Measurements from ENCODE around the gene GPR27. TPM values are rescaled to one million over a fixed set of nuclear protein-coding genes. Genes with fewer than 3 reads are reported as not detected.
A peak's percentile ranks its signal among the peaks of the same experiment; 100 is the strongest.

GPR27 gene
- total and polyA plus RNA-seq, 5 donors from 2014 or later = 0.30 to 1.4 (median 0.92) TPM; not detected in 1

DNA sequence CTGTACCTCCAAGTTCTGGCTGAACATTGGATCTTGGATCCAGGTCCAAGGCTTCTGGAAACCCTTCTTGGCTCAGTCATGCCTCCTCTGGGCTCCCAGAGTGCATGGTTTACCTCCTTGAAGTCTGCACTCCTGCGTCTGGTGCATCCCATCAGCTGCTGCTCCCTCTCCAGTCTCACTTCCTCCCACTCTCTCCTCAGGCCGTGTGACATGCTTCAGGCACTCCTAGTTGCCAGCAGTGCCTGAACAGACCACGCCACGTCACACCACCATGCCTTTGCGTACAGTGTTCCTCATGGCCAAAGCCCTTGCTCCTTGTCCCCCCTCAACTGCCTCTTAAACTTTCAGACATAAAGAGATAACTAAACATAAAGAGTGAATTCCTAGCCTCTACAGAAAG, 5.7 kb downstream of the GPR27 start:
- ATAC-seq (ENCODE audit: low read depth in 2 of 2) (no peak), DNase-seq (no peak)
- H3K4me1 Mint-ChIP-seq = peaks cover 0 to 8% (median 2%) of the 10 kb centered on the region in 4 donors
- Histone ChIP-seq H3K27ac (ENCODE audit: insufficient read depth, low read length, poor library complexity, severe bottlenecking) (no peak overlapping the region), H3K9me3 (ENCODE audit: control insufficient read depth in 2 of 2, low read length in 2 of 2) (no peaks in the 10 kb centered on the region), H3K36me3 (ENCODE audit: control insufficient read depth, insufficient read depth, low read length) (no peaks in the 10 kb centered on the region), H3K4me1 (ENCODE audit: control insufficient read depth, insufficient read depth, low read length, poor library complexity, severe bottlenecking) (no peaks in the 10 kb centered on the region), H3K27me3 (ENCODE audit: control insufficient read depth, insufficient read depth, low read length) (peaks cover 18% of the 10 kb centered on the region), H3K4me3 (ENCODE audit: low read depth, low read length) (no peak overlapping the region)
- no peaks in the 10 kb centered on the region for H3K36me3 Mint-ChIP-seq
- H3K4me3 Mint-ChIP-seq = no peak overlapping the region
- peaks cover 46% of the 10 kb centered on the region for H3K27me3 Mint-ChIP-seq
- no peak overlapping the region for H3K27ac Mint-ChIP-seq
- peaks cover 0 to 2% (median 0%) of the 10 kb centered on the region in 7 donors for H3K9me3 Mint-ChIP-seq

DNA sequence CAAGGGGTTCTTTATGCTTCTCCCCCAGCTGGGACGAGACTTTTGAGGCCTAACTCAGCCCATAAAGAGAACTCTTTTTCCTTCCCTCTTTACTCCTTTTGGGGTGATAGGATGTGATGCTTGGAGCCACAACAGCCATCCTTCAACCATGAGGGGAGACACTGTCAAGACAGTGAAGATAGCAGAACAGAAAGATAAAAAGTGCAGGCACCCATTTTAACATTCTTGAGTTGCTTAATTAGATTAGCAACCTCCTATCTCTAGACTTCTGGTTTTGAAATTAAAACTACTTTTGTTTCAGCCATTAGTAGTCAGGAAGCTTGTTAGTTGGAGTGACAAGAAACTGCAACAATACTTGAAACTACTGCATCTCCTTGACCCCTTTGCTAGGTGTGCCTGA, 6.5 kb downstream of the GPR27 start:
- Histone ChIP-seq H3K27me3 (ENCODE audit: control insufficient read depth, insufficient read depth, low read length) (peaks cover 17% of the 10 kb centered on the region), H3K27ac (ENCODE audit: insufficient read depth, low read length, poor library complexity, severe bottlenecking) (no peak overlapping the region), H3K9me3 (ENCODE audit: control insufficient read depth in 2 of 2, low read length in 2 of 2) (no peaks in the 10 kb centered on the region), H3K4me3 (ENCODE audit: low read depth, low read length) (no peak overlapping the region), H3K36me3 (ENCODE audit: control insufficient read depth, insufficient read depth, low read length) (no peaks in the 10 kb centered on the region), H3K4me1 (ENCODE audit: control insufficient read depth, insufficient read depth, low read length, poor library complexity, severe bottlenecking) (no peaks in the 10 kb centered on the region)
- Mint-ChIP-seq H3K36me3 (no peaks in the 10 kb centered on the region), H3K9me3 (peaks cover 0 to 2% (median 0%) of the 10 kb centered on the region in 7 donors), H3K27me3 (peaks cover 45% of the 10 kb centered on the region), H3K4me1 (peaks cover 0 to 5% (median 1%) of the 10 kb centered on the region in 4 donors), H3K4me3 (no peak overlapping the region), H3K27ac (no peak overlapping the region)
- ATAC-seq (ENCODE audit: low read depth in 2 of 2) (no peak), DNase-seq (no peak)

DNA sequence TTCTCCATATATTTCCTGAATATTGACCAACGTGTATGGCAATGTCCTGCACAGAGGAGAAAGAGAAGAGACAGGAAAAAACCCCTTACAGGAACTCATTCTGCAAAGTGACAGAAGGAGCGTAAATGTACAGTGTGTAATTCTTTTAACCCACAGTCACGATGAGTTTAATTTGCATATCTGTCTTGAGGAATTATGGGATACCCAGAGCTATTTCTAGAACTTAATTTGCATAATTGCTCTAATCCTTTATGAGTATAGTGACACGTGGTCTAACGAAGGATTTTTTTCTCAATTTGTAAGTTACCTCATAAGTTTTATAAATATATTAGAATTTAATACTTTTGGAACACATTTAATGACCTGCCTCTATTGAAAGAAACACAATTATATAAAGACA, 9.8 kb downstream of the GPR27 start:
- H3K27me3 ChIP-seq (ENCODE audit: control insufficient read depth, insufficient read depth, low read length) = peaks cover 8% of the 10 kb centered on the region

DNA sequence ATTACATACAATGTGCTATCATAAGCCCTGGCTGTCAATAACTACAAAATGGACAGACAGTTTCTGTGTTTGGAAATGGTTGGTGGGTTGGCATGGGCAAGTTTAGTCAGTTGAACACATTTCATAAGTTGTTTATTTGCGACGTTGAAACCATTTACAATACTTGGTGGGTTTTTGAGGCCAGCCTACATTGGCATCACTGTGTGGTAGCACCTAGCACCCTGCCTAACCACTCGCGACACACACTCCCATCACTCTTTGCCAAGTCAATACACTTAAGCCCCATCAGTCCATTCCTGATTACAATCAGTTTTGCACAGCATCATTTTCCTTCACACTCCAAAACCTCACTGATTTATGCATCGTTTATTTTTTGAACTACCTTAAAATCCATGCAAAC, 17.5 kb downstream of the GPR27 start:
- Mint-ChIP-seq H3K9me3 (no peaks in the 10 kb centered on the region), H3K27ac (no peak overlapping the region), H3K27me3 (peaks cover 18% of the 10 kb centered on the region), H3K36me3 (no peaks in the 10 kb centered on the region), H3K4me1 (peaks cover 0 to 4% (median 0%) of the 10 kb centered on the region in 4 donors), H3K4me3 (no peak overlapping the region)
- H3K4me3 ChIP-seq (ENCODE audit: low read depth, low read length) = no peak overlapping the region
- no peaks in the 10 kb centered on the region for H3K9me3 ChIP-seq (ENCODE audit: control insufficient read depth in 2 of 2, low read length in 2 of 2)
- DNase-seq = no peak
- no peaks in the 10 kb centered on the region for H3K27me3 ChIP-seq (ENCODE audit: control insufficient read depth, insufficient read depth, low read length)
- no peak overlapping the region for H3K27ac ChIP-seq (ENCODE audit: insufficient read depth, low read length, poor library complexity, severe bottlenecking)
- no peak for ATAC-seq (ENCODE audit: low read depth in 2 of 2)
- no peaks in the 10 kb centered on the region for H3K4me1 ChIP-seq (ENCODE audit: control insufficient read depth, insufficient read depth, low read length, poor library complexity, severe bottlenecking)
- H3K36me3 ChIP-seq (ENCODE audit: control insufficient read depth, insufficient read depth, low read length) = no peaks in the 10 kb centered on the region

More for the DNA sequence above, 9.8 kb downstream of the GPR27 start:
- Histone ChIP-seq H3K9me3 (ENCODE audit: control insufficient read depth in 2 of 2, low read length in 2 of 2) (no peaks in the 10 kb centered on the region), H3K4me3 (ENCODE audit: low read depth, low read length) (no peak overlapping the region), H3K4me1 (ENCODE audit: control insufficient read depth, insufficient read depth, low read length, poor library complexity, severe bottlenecking) (no peaks in the 10 kb centered on the region), H3K27ac (ENCODE audit: insufficient read depth, low read length, poor library complexity, severe bottlenecking) (no peak overlapping the region), H3K36me3 (ENCODE audit: control insufficient read depth, insufficient read depth, low read length) (no peaks in the 10 kb centered on the region)
- no peak overlapping the region for H3K4me3 Mint-ChIP-seq
- H3K9me3 Mint-ChIP-seq = no peaks in the 10 kb centered on the region
- H3K4me1 Mint-ChIP-seq = no peaks in the 10 kb centered on the region
- H3K36me3 Mint-ChIP-seq = no peaks in the 10 kb centered on the region
- DNase-seq (no peak), ATAC-seq (ENCODE audit: low read depth in 2 of 2) (no peak)
- peaks cover 23% of the 10 kb centered on the region for H3K27me3 Mint-ChIP-seq
- no peak overlapping the region for H3K27ac Mint-ChIP-seq

DNA sequence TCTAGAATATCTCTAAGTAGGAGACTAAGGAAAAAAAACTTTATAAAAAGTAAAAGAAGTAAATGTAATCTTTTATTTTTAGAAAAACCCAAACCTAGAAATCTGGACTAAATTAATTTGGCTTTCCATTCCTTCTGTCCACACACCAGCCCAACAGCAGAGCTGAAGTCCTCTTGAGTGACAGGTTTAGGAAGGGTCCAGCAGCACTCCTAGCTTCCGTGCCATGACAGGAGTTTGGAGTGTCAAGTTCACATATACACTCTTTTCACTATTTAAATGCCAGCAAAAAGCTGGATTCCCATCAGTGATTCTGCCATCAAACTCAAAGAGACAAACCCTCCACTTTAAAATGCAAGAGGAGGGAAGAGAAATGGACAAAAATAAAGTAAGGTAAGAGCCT, 18.2 kb downstream of the GPR27 start:
- DNase-seq (no peak), ATAC-seq (ENCODE audit: low read depth in 2 of 2) (no peak)
- peaks cover 4% of the 10 kb centered on the region for H3K27me3 ChIP-seq (ENCODE audit: control insufficient read depth, insufficient read depth, low read length)
- H3K36me3 Mint-ChIP-seq = no peaks in the 10 kb centered on the region
- no peak overlapping the region for H3K27ac Mint-ChIP-seq
- H3K4me1 ChIP-seq (ENCODE audit: control insufficient read depth, insufficient read depth, low read length, poor library complexity, severe bottlenecking) = no peaks in the 10 kb centered on the region
- no peaks in the 10 kb centered on the region for H3K36me3 ChIP-seq (ENCODE audit: control insufficient read depth, insufficient read depth, low read length)
- H3K9me3 Mint-ChIP-seq = no peaks in the 10 kb centered on the region
- no peak overlapping the region for H3K4me3 Mint-ChIP-seq
- peaks cover 0 to 4% (median 0%) of the 10 kb centered on the region in 4 donors for H3K4me1 Mint-ChIP-seq
- no peaks in the 10 kb centered on the region for H3K9me3 ChIP-seq (ENCODE audit: control insufficient read depth in 2 of 2, low read length in 2 of 2)
- H3K4me3 ChIP-seq (ENCODE audit: low read depth, low read length) = no peak overlapping the region
- H3K27ac ChIP-seq (ENCODE audit: insufficient read depth, low read length, poor library complexity, severe bottlenecking) = no peak overlapping the region
- peaks cover 18% of the 10 kb centered on the region for H3K27me3 Mint-ChIP-seq

DNA sequence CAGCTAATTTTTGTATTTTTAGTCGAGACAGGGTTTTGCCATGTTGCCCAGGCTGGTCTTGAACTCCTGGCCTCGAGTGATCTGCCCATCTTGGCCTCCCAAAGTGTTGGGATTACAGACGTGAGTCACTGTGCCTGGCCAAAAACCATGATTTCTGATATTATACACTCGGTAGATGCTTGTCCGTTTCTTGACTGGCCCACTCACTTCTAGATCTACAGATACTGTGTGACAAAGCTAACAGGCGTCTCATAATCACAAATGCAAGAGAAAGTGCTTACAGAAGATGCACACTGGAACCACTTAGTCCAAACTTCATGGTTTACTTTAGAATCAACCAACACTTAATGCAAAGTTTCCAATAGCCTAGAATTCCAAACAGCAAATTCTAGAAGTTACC, 22.9 kb downstream of the GPR27 start:
- Mint-ChIP-seq H3K9me3 (no peaks in the 10 kb centered on the region), H3K4me3 (peak overlapping the region in 1 of 4 donors; percentile 29), H3K4me1 (peaks cover 0 to 25% (median 7%) of the 10 kb centered on the region in 4 donors), H3K27ac (no peak overlapping the region), H3K27me3 (peaks cover 15% of the 10 kb centered on the region), H3K36me3 (no peaks in the 10 kb centered on the region)
- no peak for DNase-seq
- peaks cover 7% of the 10 kb centered on the region for H3K4me1 ChIP-seq (ENCODE audit: control insufficient read depth, insufficient read depth, low read length, poor library complexity, severe bottlenecking)
- H3K36me3 ChIP-seq (ENCODE audit: control insufficient read depth, insufficient read depth, low read length) = no peaks in the 10 kb centered on the region
- no peak overlapping the region for H3K27ac ChIP-seq (ENCODE audit: insufficient read depth, low read length, poor library complexity, severe bottlenecking)
- no peak for ATAC-seq (ENCODE audit: low read depth in 2 of 2)
- H3K27me3 ChIP-seq (ENCODE audit: control insufficient read depth, insufficient read depth, low read length) = peaks cover 18% of the 10 kb centered on the region
- H3K4me3 ChIP-seq (ENCODE audit: low read depth, low read length) = peak overlapping the region; percentile 2
- no peaks in the 10 kb centered on the region for H3K9me3 ChIP-seq (ENCODE audit: control insufficient read depth in 2 of 2, low read length in 2 of 2)

DNA sequence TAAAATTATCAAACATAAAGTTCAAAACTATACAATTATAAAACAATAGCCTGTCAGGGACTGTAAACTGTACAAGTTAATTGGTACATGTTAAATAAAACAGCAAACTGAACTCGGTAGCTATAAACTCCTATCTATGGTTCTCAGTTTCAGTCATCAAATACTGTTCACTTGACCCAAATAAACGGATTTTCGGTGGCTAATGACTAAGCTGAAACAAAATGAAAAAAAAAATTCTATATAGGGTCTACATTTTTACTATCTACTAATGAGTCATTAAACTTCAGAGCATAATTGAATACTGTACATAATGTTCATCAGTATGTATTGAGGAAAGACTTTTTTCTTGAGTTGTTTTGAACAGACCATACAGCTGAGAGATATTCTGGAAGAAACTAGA, 24.7 kb downstream of the GPR27 start:
- H3K36me3 Mint-ChIP-seq = no peaks in the 10 kb centered on the region
- peaks cover 25% of the 10 kb centered on the region for H3K27me3 Mint-ChIP-seq
- no peak for ATAC-seq (ENCODE audit: low read depth in 2 of 2)
- H3K27me3 ChIP-seq (ENCODE audit: control insufficient read depth, insufficient read depth, low read length) = peaks cover 29% of the 10 kb centered on the region
- H3K27ac ChIP-seq (ENCODE audit: insufficient read depth, low read length, poor library complexity, severe bottlenecking) = no peak overlapping the region
- peak in 1 of 3 donors; percentile 34 for DNase-seq
- no peaks in the 10 kb centered on the region for H3K9me3 ChIP-seq (ENCODE audit: control insufficient read depth in 2 of 2, low read length in 2 of 2)
- H3K27ac Mint-ChIP-seq = no peak overlapping the region
- peaks cover 7% of the 10 kb centered on the region for H3K4me1 ChIP-seq (ENCODE audit: control insufficient read depth, insufficient read depth, low read length, poor library complexity, severe bottlenecking)
- no peaks in the 10 kb centered on the region for H3K36me3 ChIP-seq (ENCODE audit: control insufficient read depth, insufficient read depth, low read length)
- no peak overlapping the region for H3K4me3 ChIP-seq (ENCODE audit: low read depth, low read length)
- peak overlapping the region in 1 of 4 donors; percentile 45 for H3K4me3 Mint-ChIP-seq
- H3K4me1 Mint-ChIP-seq = peaks cover 0 to 25% (median 7%) of the 10 kb centered on the region in 4 donors
- H3K9me3 Mint-ChIP-seq = peaks cover 0 to 2% (median 0%) of the 10 kb centered on the region in 7 donors

DNA sequence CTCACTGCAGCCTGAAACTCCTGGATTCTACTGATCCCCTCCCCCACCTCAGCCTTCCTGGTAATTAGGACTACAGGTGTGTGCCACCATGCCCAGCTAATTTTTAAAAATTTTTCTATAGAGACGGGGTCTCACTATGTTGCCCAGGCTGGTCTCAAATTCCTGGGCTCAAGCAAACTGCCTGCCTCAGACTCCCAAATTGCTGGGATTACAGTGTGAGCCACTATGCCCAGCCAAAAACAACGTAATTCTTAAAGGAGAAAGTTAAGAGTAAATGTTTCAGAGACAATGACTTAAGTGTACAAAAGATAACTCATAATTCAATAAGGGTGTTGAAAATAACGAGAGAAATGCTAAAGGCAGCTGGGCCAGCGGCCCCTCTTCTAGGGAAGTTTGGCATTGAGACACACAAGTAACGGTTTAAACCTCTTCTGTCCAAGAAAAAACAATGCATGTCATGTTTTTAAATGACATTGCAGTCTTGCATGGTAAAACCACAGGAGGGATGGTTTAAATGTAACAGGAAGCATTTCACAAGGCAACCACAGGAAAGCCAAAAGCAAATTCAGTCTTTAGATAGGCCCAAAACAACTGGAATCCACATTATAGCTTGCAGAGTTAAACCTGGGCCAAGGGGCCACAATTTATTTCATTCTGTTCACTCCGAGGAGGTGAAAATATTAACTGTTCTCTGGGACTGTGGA, 26.2 kb downstream of the GPR27 start:
- H3K27me3 Mint-ChIP-seq = peaks cover 37% of the 10 kb centered on the region
- ATAC-seq (ENCODE audit: low read depth in 2 of 2) (no peak), DNase-seq (peak in 1 of 3 donors; percentile 30)
- H3K36me3 Mint-ChIP-seq = no peaks in the 10 kb centered on the region
- peak overlapping the region in 3 of 4 donors; percentile 15 to 40 (median 36) for H3K4me3 Mint-ChIP-seq
- H3K4me3 ChIP-seq (ENCODE audit: low read depth, low read length) = peak overlapping the region; percentile 19
- peaks cover 0 to 5% (median 0%) of the 10 kb centered on the region in 7 donors for H3K9me3 Mint-ChIP-seq
- no peak overlapping the region for H3K27ac ChIP-seq (ENCODE audit: insufficient read depth, low read length, poor library complexity, severe bottlenecking)
- H3K36me3 ChIP-seq (ENCODE audit: control insufficient read depth, insufficient read depth, low read length) = no peaks in the 10 kb centered on the region
- H3K27me3 ChIP-seq (ENCODE audit: control insufficient read depth, insufficient read depth, low read length) = peaks cover 38% of the 10 kb centered on the region
- peak overlapping the region in 1 of 3 donors; percentile 23 for H3K27ac Mint-ChIP-seq
- H3K9me3 ChIP-seq (ENCODE audit: control insufficient read depth in 2 of 2, low read length in 2 of 2) = no peaks in the 10 kb centered on the region
- H3K4me1 Mint-ChIP-seq = peaks cover 2 to 33% (median 13%) of the 10 kb centered on the region in 4 donors
- peaks cover 17% of the 10 kb centered on the region for H3K4me1 ChIP-seq (ENCODE audit: control insufficient read depth, insufficient read depth, low read length, poor library complexity, severe bottlenecking)

Data from CD4-positive, CD25-positive, alpha-beta regulatory T cell (primary cell).